ENCODE measurements around the gene ZNF280B.

Gene ZNF280B

GRCh38 chr22:22548910-22549309, 40.4 kb upstream of the ZNF280B start:
- Histone ChIP-seq H3K4me3 (ENCODE audit: low read depth in 1 of 2, low read length in 2 of 2) (no peak overlapping the region), H3K27ac (ENCODE audit: low read length) (no peak overlapping the region), H2AFZ (ENCODE audit: low read depth, low read length) (no peak overlapping the region), H3K79me2 (ENCODE audit: insufficient read depth, low read length) (no peaks in the 10 kb centered on the region), H3K9me3 (ENCODE audit: insufficient read depth, low read length, severe bottlenecking) (no peaks in the 10 kb centered on the region), H4K20me1 (ENCODE audit: insufficient read depth, low read length) (no peaks in the 10 kb centered on the region), H3K4me1 (ENCODE audit: insufficient read depth, low read length) (no peaks in the 10 kb centered on the region), H3K27me3 (ENCODE audit: insufficient read depth, low read length, poor library complexity) (peaks cover 12% of the 10 kb centered on the region), H3K4me2 (ENCODE audit: insufficient read depth, low read length) (no peak overlapping the region), H3K9ac (ENCODE audit: low read depth, low read length) (no peak overlapping the region), H3K36me3 (ENCODE audit: insufficient read depth, low read length) (no peaks in the 10 kb centered on the region)
- ATAC-seq (ENCODE audit: insufficient read depth, low read depth) (no peak), DNase-seq (no peak)
- TF ChIP-seq CTCF (IDR thresholded peaks at IDR 0.05; ENCODE audit: borderline replicate concordance, extremely low read depth, low read length, poor library complexity, severe bottlenecking) (no peak), EZH2 (IDR thresholded peaks at IDR 0.05; ENCODE audit: borderline replicate concordance, low read depth, low read length, severe bottlenecking) (no peak)

- DNase-seq (no peak), ATAC-seq (ENCODE audit: insufficient read depth, low read depth) (no peak)
- no peaks in the 10 kb centered on the region for H3K79me2 ChIP-seq (ENCODE audit: insufficient read depth, low read length)
- no peaks in the 10 kb centered on the region for H3K36me3 ChIP-seq (ENCODE audit: insufficient read depth, low read length)
- no peak for TF ChIP-seq EZH2 (IDR thresholded peaks at IDR 0.05; ENCODE audit: borderline replicate concordance, low read depth, low read length, severe bottlenecking)
- H3K4me3 ChIP-seq (ENCODE audit: low read depth in 1 of 2, low read length in 2 of 2) = no peak overlapping the region
- H4K20me1 ChIP-seq (ENCODE audit: insufficient read depth, low read length) = no peaks in the 10 kb centered on the region
- no peak overlapping the region for H3K9ac ChIP-seq (ENCODE audit: low read depth, low read length)
- H2AFZ ChIP-seq (ENCODE audit: low read depth, low read length) = no peak overlapping the region
- no peaks in the 10 kb centered on the region for H3K4me1 ChIP-seq (ENCODE audit: insufficient read depth, low read length)
- H3K9me3 ChIP-seq (ENCODE audit: insufficient read depth, low read length, severe bottlenecking) = no peaks in the 10 kb centered on the region
- no peak overlapping the region for H3K27ac ChIP-seq (ENCODE audit: low read length)
- no peak overlapping the region for H3K4me2 ChIP-seq (ENCODE audit: insufficient read depth, low read length)
- peaks cover 12% of the 10 kb centered on the region for H3K27me3 ChIP-seq (ENCODE audit: insufficient read depth, low read length, poor library complexity)
Observed at GRCh38 chr22:22548317-22548716, 39.8 kb upstream of the ZNF280B start.

- no peak overlapping the region for H3K4me2 ChIP-seq (ENCODE audit: insufficient read depth, low read length)
- H4K20me1 ChIP-seq (ENCODE audit: insufficient read depth, low read length) = no peaks in the 10 kb centered on the region
- H3K79me2 ChIP-seq (ENCODE audit: insufficient read depth, low read length) = no peaks in the 10 kb centered on the region
- H3K4me1 ChIP-seq (ENCODE audit: insufficient read depth, low read length) = no peaks in the 10 kb centered on the region
- DNase-seq (no peak), ATAC-seq (ENCODE audit: insufficient read depth, low read depth) (no peak)
- no peaks in the 10 kb centered on the region for H3K9me3 ChIP-seq (ENCODE audit: insufficient read depth, low read length, severe bottlenecking)
- H2AFZ ChIP-seq (ENCODE audit: low read depth, low read length) = no peak overlapping the region
- no peak overlapping the region for H3K4me3 ChIP-seq (ENCODE audit: low read depth in 1 of 2, low read length in 2 of 2)
- no peaks in the 10 kb centered on the region for H3K36me3 ChIP-seq (ENCODE audit: insufficient read depth, low read length)
- TF ChIP-seq EZH2 (IDR thresholded peaks at IDR 0.05; ENCODE audit: borderline replicate concordance, low read depth, low read length, severe bottlenecking) (no peak), CTCF (IDR thresholded peaks at IDR 0.05; ENCODE audit: borderline replicate concordance, extremely low read depth, low read length, poor library complexity, severe bottlenecking) (no peak)
- no peak overlapping the region for H3K9ac ChIP-seq (ENCODE audit: low read depth, low read length)
- no peak overlapping the region for H3K27ac ChIP-seq (ENCODE audit: low read length)
- H3K27me3 ChIP-seq (ENCODE audit: insufficient read depth, low read length, poor library complexity) = peaks cover 12% of the 10 kb centered on the region
Observed at GRCh38 chr22:22547692-22548300, 39.3 kb upstream of the ZNF280B start.

GRCh38 chr22:22547226-22547625, 38.7 kb upstream of the ZNF280B start:
- DNase-seq (no peak), ATAC-seq (ENCODE audit: insufficient read depth, low read depth) (no peak)
- Histone ChIP-seq H3K27ac (ENCODE audit: low read length) (no peak overlapping the region), H3K36me3 (ENCODE audit: insufficient read depth, low read length) (no peaks in the 10 kb centered on the region), H3K4me1 (ENCODE audit: insufficient read depth, low read length) (no peaks in the 10 kb centered on the region), H3K4me3 (ENCODE audit: low read depth in 1 of 2, low read length in 2 of 2) (no peak overlapping the region), H3K9ac (ENCODE audit: low read depth, low read length) (no peak overlapping the region), H2AFZ (ENCODE audit: low read depth, low read length) (no peak overlapping the region), H3K4me2 (ENCODE audit: insufficient read depth, low read length) (no peak overlapping the region), H4K20me1 (ENCODE audit: insufficient read depth, low read length) (no peaks in the 10 kb centered on the region), H3K27me3 (ENCODE audit: insufficient read depth, low read length, poor library complexity) (peaks cover 9% of the 10 kb centered on the region), H3K79me2 (ENCODE audit: insufficient read depth, low read length) (no peaks in the 10 kb centered on the region), H3K9me3 (ENCODE audit: insufficient read depth, low read length, severe bottlenecking) (no peaks in the 10 kb centered on the region)
- TF ChIP-seq CTCF (IDR thresholded peaks at IDR 0.05; ENCODE audit: borderline replicate concordance, extremely low read depth, low read length, poor library complexity, severe bottlenecking) = no peak

Data from DND-41 (cell line).